Spinal cord (tissue), 10 donors: ENCODE data around the gene EHD4. TPM values are rescaled to one million over a fixed set of nuclear protein-coding genes. Genes with fewer than 3 reads are reported as not detected.

ENCODE experiments used
- DNase-seq, 6 donors: peaks; one replicate each; pipeline versions ENCODE4 v3.0.0 to v3.0.0-alpha.2; 2013 to 2015; ENCODE audit warnings: low spot score in 6 of 6, low read depth in 4 of 6
- H3K27ac ChIP-seq: one replicate; pipeline ENCODE4 v1.5.1; 2013; ENCODE audit warnings: low read depth, low read length, control low read depth
- H3K27me3 ChIP-seq: one replicate; pipeline ENCODE4 v1.6.1; 2013; ENCODE audit warnings: low read length; ENCODE audit not compliant: control insufficient read depth, insufficient read depth
- H3K36me3 ChIP-seq: one replicate; pipeline ENCODE4 v1.6.1; 2013; ENCODE audit warnings: low read length; ENCODE audit not compliant: control insufficient read depth, insufficient read depth
- H3K4me1 ChIP-seq: one replicate; pipeline ENCODE4 v1.6.1; 2013; ENCODE audit warnings: low read length; ENCODE audit not compliant: control insufficient read depth, insufficient read depth
- H3K4me3 ChIP-seq: one replicate; pipeline ENCODE4 v1.5.1; 2013; ENCODE audit warnings: low read depth, low read length, control low read depth
- H3K9me3 ChIP-seq: one replicate; pipeline ENCODE4 v1.6.1; 2013; ENCODE audit warnings: low read length; ENCODE audit not compliant: control insufficient read depth, insufficient read depth
- WGBS: methylation state at CpG from one replicate; pipeline ENCODE4 v1.1.5; 2013; ENCODE audit warnings: missing lambda C conversion rate; ENCODE audit not compliant: insufficient coverage; 5-methylcytosine and 5-hydroxymethylcytosine counted together
- polyA plus RNA-seq, 2 donors: library from polyadenylated mRNA; unstranded; fragments of 120-200 nt; gene quantifications; one replicate each; pipeline ENCODE4 v1.2.1, GENCODE V29; 2013; ENCODE audit not compliant: insufficient read length in 2 of 2
- total RNA-seq, 2 donors: library from RNA; depleted of rRNA in 1 of 2; stranded (reverse); fragments of 120-200 nt in 1 of 2; fragments of >200 nt in 1 of 2; gene quantifications; one replicate each; pipeline versions ENCODE4 v1.2.3 to v1.2.4, GENCODE V29; 2013 to 2014
- donor health status: healthy.

The EHD4 gene
- total and polyA plus RNA-seq, 4 donors, result 6.8 to 12.3 (median 8.5) TPM

GRCh38 chr15:41880156-41880877, 92.0 kb downstream of the EHD4 start:
- DNase-seq, result no peak
- peaks cover 26% of the 10 kb centered on the region for H3K4me1 ChIP-seq
- H3K36me3 ChIP-seq, result peaks cover 2% of the 10 kb centered on the region
- no peaks in the 10 kb centered on the region for H3K9me3 ChIP-seq
- WGBS, result 90% methylated on average over 7 of the region's 10 CpGs
- H3K27me3 ChIP-seq, result peaks cover 20% of the 10 kb centered on the region
- H3K4me3 ChIP-seq, result no peak overlapping the region
- H3K27ac ChIP-seq, result no peak overlapping the region

- no peak for DNase-seq
- H3K27ac ChIP-seq, result no peak overlapping the region
- peaks cover 20% of the 10 kb centered on the region for H3K27me3 ChIP-seq
- no peak overlapping the region for H3K4me3 ChIP-seq
- WGBS, result 83% methylated on average over 10 of the region's 10 CpGs
- H3K9me3 ChIP-seq, result no peaks in the 10 kb centered on the region
- peaks cover 26% of the 10 kb centered on the region for H3K4me1 ChIP-seq
- H3K36me3 ChIP-seq, result peaks cover 2% of the 10 kb centered on the region
Observed at GRCh38 chr15:41879321-41879845, 93.0 kb downstream of the EHD4 start.

- H3K27ac ChIP-seq, result no peak overlapping the region
- H3K4me3 ChIP-seq, result no peak overlapping the region
- no peaks in the 10 kb centered on the region for H3K9me3 ChIP-seq
- peaks cover 26% of the 10 kb centered on the region for H3K4me1 ChIP-seq
- 82% methylated on average over 10 of the region's 10 CpGs for WGBS
- peaks cover 2% of the 10 kb centered on the region for H3K36me3 ChIP-seq
- DNase-seq, result no peak
- peaks cover 20% of the 10 kb centered on the region for H3K27me3 ChIP-seq
Observed at GRCh38 chr15:41878355-41878699, 94.0 kb downstream of the EHD4 start.

GRCh38 chr15:41877631-41878354, 94.6 kb downstream of the EHD4 start:
- WGBS, result 66% methylated on average over 13 of the region's 13 CpGs
- H3K27ac ChIP-seq, result no peak overlapping the region
- H3K9me3 ChIP-seq, result no peaks in the 10 kb centered on the region
- peaks cover 20% of the 10 kb centered on the region for H3K27me3 ChIP-seq
- peaks cover 2% of the 10 kb centered on the region for H3K36me3 ChIP-seq
- peaks cover 21% of the 10 kb centered on the region for H3K4me1 ChIP-seq
- no peak for DNase-seq
- no peak overlapping the region for H3K4me3 ChIP-seq

GRCh38 chr15:41876689-41877088, 95.7 kb downstream of the EHD4 start:
- H3K36me3 ChIP-seq, result peaks cover 2% of the 10 kb centered on the region
- H3K4me1 ChIP-seq, result peaks cover 10% of the 10 kb centered on the region
- no peak overlapping the region for H3K4me3 ChIP-seq
- no peak overlapping the region for H3K27ac ChIP-seq
- 61% methylated on average over 11 of the region's 12 CpGs for WGBS
- DNase-seq, result no peak
- H3K9me3 ChIP-seq, result no peaks in the 10 kb centered on the region
- H3K27me3 ChIP-seq, result peaks cover 12% of the 10 kb centered on the region

GRCh38 chr15:41876007-41876406, 96.3 kb downstream of the EHD4 start:
- H3K27ac ChIP-seq, result no peak overlapping the region
- no peak overlapping the region for H3K4me3 ChIP-seq
- no peaks in the 10 kb centered on the region for H3K9me3 ChIP-seq
- peaks cover 6% of the 10 kb centered on the region for H3K4me1 ChIP-seq
- no peak for DNase-seq
- 87% methylated on average over 11 of the region's 13 CpGs for WGBS
- peaks cover 10% of the 10 kb centered on the region for H3K27me3 ChIP-seq
- peaks cover 2% of the 10 kb centered on the region for H3K36me3 ChIP-seq

GRCh38 chr15:41874736-41875135, 97.6 kb downstream of the EHD4 start:
- Histone ChIP-seq H3K9me3 (no peaks in the 10 kb centered on the region), H3K27me3 (no peaks in the 10 kb centered on the region), H3K27ac (no peak overlapping the region), H3K36me3 (peaks cover 2% of the 10 kb centered on the region), H3K4me1 (peaks cover 6% of the 10 kb centered on the region), H3K4me3 (no peak overlapping the region)
- 92% methylated on average over 12 of the region's 12 CpGs for WGBS
- DNase-seq, result no peak

GRCh38 chr15:41873711-41874110, 98.6 kb downstream of the EHD4 start:
- Histone ChIP-seq H3K4me1 (peaks cover 6% of the 10 kb centered on the region), H3K36me3 (peaks cover 2% of the 10 kb centered on the region), H3K27ac (no peak overlapping the region), H3K4me3 (no peak overlapping the region), H3K27me3 (no peaks in the 10 kb centered on the region), H3K9me3 (no peaks in the 10 kb centered on the region)
- 91% methylated on average over 8 of the region's 8 CpGs for WGBS
- DNase-seq, result no peak

- H3K4me3 ChIP-seq, result no peak overlapping the region
- H3K27me3 ChIP-seq, result no peaks in the 10 kb centered on the region
- H3K9me3 ChIP-seq, result no peaks in the 10 kb centered on the region
- DNase-seq, result no peak
- no peak overlapping the region for H3K27ac ChIP-seq
- no peaks in the 10 kb centered on the region for H3K36me3 ChIP-seq
- no peaks in the 10 kb centered on the region for H3K4me1 ChIP-seq
- WGBS, result 85% methylated on average over 9 of the region's 9 CpGs
Observed at GRCh38 chr15:41872166-41872747, 100.1 kb downstream of the EHD4 start.
